Activated T-helper 9 cell treated with anti-CD3 and anti-CD28 coated beads, Interleukin-2, amount 50 U/mL, for 16 hours (primary cell): Measurements from ENCODE around the gene FAN1.

ENCODE experiments used
- DNase-seq: peaks from one replicate; pipeline ENCODE4 v3.0.0-alpha.2; 2020; ENCODE audit warnings: low read depth

FAN1 gene

GRCh38 chr15:30958219-30958618 lies 54.5 kb downstream of the FAN1 start:
- no peak for DNase-seq

GRCh38 chr15:30962079-30962478 lies 58.4 kb downstream of the FAN1 start:
- no peak for DNase-seq

DNA sequence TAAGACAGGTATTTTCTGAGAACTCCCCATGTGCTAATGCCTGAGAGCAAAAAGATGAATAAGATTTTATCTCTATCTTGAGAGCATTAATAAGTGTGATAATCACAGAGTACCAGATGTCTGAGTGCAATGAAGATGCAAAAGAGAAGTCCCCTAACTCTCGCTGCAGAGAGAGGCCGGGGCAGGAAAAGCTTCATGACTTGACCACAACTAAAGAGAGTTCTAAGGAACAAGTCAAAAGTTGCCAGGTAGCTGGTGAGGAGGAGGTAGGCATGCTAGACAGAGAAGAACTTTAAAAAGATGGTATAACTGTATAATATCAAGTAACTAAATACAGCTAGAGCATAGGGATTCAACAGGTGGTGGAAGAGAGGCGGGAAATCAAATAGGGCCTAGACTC lies 58.9 kb downstream of the FAN1 start:
- DNase-seq, result no peak

DNA sequence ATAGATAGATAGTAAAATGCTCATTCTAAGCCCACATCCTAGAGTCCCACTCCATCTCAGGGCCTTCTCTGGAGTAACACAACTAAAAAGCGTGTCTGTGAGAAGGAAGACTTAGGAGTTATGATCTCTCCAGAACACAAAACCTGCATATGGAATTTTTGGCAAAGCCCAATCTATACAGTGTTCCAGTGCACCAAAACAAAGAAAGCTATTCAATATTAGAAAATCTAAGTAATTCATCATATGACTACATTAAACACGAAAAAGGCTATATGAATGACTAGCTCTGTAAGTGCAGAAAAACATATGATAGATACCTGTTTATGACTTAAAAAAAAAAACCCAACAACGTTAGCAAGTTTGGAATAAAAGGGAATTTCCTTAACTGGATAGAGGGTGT lies 60.0 kb downstream of the FAN1 start:
- no peak for DNase-seq

- DNase-seq, result no peak
These were observed 66.0 kb downstream of the FAN1 start for GRCh38 chr15:30969724-30970123.

- no peak for DNase-seq
These were observed 69.7 kb downstream of the FAN1 start for GRCh38 chr15:30973379-30973778.

DNA sequence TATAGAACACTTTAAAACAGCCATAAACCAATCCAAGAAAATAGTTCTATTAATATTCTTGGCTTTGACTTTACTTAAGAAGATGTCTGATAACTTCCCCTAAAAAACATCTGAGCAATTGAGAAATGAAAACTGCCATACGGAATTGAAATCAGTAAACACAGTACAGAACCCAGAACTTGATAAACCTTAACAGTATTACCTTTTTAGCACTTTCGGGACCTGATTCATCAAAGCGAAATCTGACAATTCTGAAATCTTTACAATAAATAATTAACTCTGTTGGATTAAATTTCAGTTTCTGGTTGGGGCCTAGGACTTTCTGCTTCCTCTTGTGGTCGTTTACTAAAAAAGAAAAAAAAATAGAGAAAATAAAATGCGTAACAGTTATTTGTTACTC lies 70.4 kb downstream of the FAN1 start:
- no peak for DNase-seq

DNA sequence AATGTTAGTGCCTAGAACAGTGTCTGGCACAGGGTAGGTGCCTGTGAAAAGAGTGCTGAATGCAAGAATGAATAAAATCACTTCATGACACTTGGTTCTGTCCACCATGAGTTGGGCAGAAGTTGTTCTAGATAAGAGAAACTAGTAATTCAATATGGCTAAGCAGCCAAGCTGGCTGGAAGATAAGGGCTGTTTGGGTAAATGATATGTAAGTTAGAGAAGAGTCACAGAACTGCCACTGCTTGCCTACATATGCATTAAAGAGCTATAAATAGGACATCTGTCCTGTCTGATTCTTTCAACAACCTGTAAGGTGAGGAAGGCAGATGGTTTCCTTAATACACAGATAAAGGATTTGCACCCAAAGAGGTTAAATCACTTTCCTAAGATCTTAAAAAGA lies 74.6 kb downstream of the FAN1 start:
- no peak for DNase-seq

GRCh38 chr15:30979457-30979856 lies 75.7 kb downstream of the FAN1 start:
- DNase-seq, result no peak

DNA sequence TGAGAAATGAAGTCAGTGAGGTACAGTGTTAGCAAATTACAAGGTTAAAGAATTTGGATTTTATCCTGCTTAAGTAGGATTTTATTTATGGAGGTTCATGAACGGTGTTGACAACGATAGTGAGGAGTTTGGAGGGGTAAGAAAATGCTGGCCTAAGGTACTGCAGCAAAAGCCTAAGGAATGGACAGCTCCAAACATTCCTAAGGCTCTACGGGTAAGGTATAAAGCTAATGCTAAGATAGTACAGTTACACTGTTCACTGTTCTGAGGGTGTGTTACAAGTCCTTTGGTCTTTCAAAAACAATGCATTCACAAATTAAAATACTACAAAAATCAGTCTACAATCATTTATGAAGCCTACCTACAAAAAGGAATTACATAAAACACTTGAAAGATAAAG lies 80.4 kb downstream of the FAN1 start:
- DNase-seq, result no peak

GRCh38 chr15:30984542-30984941 lies 80.8 kb downstream of the FAN1 start:
- DNase-seq, result no peak

GRCh38 chr15:30985081-30985531 lies 81.4 kb downstream of the FAN1 start:
- DNase-seq, result no peak

- DNase-seq, result no peak
These were observed 86.3 kb downstream of the FAN1 start for GRCh38 chr15:30990036-30990435.

- no peak for DNase-seq
These were observed 86.9 kb downstream of the FAN1 start for GRCh38 chr15:30990446-30991254.

DNA sequence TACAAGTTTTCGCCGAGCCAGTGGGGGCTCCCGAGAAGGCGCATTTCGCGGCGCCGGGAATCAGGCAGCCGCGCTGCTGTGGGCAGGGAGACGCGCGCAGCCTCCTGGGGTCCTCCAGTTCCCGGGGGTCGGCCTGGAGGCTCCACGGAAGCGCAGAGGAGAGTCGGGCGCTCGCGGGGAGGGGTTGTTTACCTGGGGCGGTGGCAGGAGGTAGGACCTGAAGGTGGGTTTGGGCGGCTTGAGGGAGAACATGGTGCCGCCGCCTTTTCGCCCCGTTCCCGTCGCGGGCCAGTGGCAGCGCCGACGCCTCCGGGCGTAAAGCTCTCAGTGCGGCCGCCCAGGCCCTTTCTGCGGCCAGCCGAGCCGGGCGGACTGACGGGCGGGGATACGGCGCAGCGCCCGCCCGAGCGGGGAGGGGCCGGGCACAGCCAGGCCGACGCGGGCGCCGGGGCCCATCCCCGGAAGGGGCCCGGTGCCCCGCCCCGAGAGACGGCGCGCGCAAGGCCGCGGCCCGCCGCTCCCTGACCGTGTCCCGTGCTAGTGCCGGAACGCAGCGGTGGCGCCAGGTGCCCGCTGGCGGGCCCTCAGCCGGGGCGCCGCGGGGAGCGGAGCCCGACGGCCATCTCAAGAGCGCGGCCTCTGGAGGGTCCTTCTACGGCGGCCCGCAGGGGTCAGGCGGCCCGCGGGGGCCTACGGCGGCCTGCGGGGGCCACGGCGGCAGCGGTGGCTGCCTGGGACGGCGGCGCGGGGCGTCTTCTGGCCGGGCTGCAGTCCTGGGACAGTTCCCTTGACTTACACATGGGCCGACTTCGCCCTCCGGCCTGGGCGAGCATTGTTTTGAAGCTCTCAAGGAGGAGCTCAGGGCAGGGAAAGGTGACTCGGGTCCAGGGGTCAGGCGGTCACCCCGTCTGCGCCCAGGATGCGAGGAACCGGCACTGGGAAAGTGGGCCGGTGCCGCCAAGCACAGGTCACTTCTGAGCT lies 87.8 kb downstream of the FAN1 start, which contains the start of gene MTMR10:
TSS of gene MTMR10 (minus strand) at position 374 of the 981 bp plus-strand sequence. CDS start at position 252, 122 bp downstream.
- DNase-seq, result peak; percentile 63

GRCh38 chr15:30992249-30992864 lies 88.6 kb downstream of the FAN1 start:
- no peak for DNase-seq
